Measurements from ENCODE around the gene LAMB3.

DNA sequence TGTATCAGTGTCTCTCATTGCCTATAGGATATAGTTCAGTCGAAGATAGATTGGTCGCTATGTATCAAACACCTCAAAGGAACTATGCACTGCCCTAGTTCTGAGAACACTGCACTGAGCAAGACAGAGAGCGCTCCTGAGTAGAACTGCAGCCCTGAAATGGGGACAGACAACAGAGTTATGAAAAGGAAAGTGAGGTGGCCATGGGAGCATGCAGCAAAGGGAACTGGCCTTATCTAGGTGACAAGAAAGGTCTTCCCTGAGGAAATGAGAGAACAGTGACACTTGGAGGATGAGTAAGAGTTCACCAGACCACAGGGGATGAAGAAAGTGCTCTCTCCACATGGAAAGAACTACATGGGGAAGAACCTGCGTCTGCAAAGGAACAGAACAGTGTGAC, 15.5 kb upstream of the LAMB3 start:
- TF ChIP-seq YY1 (IDR thresholded peaks at IDR 0.05; ENCODE audit: extremely low read depth, insufficient replicate concordance, low read depth, low read length) (no peak), RAD21 (IDR thresholded peaks at IDR 0.05; ENCODE audit: low read depth) (no peak), ELF1 (IDR thresholded peaks at IDR 0.05; ENCODE audit: borderline replicate concordance, low read depth) (no peak), SIN3A (IDR thresholded peaks at IDR 0.05; ENCODE audit: low read depth) (no peak), POLR2A (IDR thresholded peaks at IDR 0.05; ENCODE audit: borderline replicate concordance, extremely low read depth, insufficient read depth, insufficient read length) (no peak), POLR2AphosphoS5 (IDR thresholded peaks at IDR 0.05; ENCODE audit: low read depth, low read length) (no peak), EZH2 (IDR thresholded peaks at IDR 0.05) (no peak), TCF7L2 (IDR thresholded peaks at IDR 0.05; ENCODE audit: borderline replicate concordance, extremely low read depth, insufficient read depth, insufficient read length) (no peak)
- TF ChIP-seq, protein P1, sequence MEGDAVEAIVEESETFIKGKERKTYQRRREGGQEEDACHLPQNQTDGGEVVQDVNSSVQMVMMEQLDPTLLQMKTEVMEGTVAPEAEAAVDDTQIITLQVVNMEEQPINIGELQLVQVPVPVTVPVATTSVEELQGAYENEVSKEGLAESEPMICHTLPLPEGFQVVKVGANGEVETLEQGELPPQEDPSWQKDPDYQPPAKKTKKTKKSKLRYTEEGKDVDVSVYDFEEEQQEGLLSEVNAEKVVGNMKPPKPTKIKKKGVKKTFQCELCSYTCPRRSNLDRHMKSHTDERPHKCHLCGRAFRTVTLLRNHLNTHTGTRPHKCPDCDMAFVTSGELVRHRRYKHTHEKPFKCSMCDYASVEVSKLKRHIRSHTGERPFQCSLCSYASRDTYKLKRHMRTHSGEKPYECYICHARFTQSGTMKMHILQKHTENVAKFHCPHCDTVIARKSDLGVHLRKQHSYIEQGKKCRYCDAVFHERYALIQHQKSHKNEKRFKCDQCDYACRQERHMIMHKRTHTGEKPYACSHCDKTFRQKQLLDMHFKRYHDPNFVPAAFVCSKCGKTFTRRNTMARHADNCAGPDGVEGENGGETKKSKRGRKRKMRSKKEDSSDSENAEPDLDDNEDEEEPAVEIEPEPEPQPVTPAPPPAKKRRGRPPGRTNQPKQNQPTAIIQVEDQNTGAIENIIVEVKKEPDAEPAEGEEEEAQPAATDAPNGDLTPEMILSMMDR (IDR thresholded peaks at IDR 0.05 in 2 of 3, conservative IDR thresholded peaks at IDR 0.05 in 1 of 3; ENCODE audit: borderline replicate concordance in 1 of 3, insufficient read depth in 1 of 3, low read depth in 2 of 3, low read length in 2 of 3) = no peak
- TF ChIP-seq, protein P2, sequence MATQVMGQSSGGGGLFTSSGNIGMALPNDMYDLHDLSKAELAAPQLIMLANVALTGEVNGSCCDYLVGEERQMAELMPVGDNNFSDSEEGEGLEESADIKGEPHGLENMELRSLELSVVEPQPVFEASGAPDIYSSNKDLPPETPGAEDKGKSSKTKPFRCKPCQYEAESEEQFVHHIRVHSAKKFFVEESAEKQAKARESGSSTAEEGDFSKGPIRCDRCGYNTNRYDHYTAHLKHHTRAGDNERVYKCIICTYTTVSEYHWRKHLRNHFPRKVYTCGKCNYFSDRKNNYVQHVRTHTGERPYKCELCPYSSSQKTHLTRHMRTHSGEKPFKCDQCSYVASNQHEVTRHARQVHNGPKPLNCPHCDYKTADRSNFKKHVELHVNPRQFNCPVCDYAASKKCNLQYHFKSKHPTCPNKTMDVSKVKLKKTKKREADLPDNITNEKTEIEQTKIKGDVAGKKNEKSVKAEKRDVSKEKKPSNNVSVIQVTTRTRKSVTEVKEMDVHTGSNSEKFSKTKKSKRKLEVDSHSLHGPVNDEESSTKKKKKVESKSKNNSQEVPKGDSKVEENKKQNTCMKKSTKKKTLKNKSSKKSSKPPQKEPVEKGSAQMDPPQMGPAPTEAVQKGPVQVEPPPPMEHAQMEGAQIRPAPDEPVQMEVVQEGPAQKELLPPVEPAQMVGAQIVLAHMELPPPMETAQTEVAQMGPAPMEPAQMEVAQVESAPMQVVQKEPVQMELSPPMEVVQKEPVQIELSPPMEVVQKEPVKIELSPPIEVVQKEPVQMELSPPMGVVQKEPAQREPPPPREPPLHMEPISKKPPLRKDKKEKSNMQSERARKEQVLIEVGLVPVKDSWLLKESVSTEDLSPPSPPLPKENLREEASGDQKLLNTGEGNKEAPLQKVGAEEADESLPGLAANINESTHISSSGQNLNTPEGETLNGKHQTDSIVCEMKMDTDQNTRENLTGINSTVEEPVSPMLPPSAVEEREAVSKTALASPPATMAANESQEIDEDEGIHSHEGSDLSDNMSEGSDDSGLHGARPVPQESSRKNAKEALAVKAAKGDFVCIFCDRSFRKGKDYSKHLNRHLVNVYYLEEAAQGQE (IDR thresholded peaks at IDR 0.05; ENCODE audit: low read depth) = no peak
- TF ChIP-seq, protein P3, sequence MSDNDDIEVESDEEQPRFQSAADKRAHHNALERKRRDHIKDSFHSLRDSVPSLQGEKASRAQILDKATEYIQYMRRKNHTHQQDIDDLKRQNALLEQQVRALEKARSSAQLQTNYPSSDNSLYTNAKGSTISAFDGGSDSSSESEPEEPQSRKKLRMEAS (IDR thresholded peaks at IDR 0.05) = no peak
